Small intestine (tissue), 7 donors: Measurements from ENCODE around the gene PRRC1. TPM values are rescaled to one million over a fixed set of nuclear protein-coding genes. Genes with fewer than 3 reads are reported as not detected.

Experiments
- DNase-seq, 2 donors: peaks; one replicate each; pipeline versions ENCODE4 v3.0.0 to v3.0.0-alpha.2; 2013
- FAIRE-seq: peaks from 2 replicates; lab custom pipeline; 2012; peaks lifted over from hg19 to GRCh38; lab: Jason Lieb, UNC
- H3K27ac ChIP-seq, 3 donors: one replicate each; pipeline ENCODE4 v1.5.1; 2013; ENCODE audit warnings: low read length in 2 of 3, mild to moderate bottlenecking in 2 of 3, control low read depth in 1 of 3, inconsistent platforms in 1 of 3, low read depth in 1 of 3, moderate library complexity in 1 of 3
- H3K27me3 ChIP-seq, 3 donors: one replicate each; pipeline ENCODE4 v1.6.1; 2013; ENCODE audit warnings: low read length in 3 of 3, inconsistent platforms in 1 of 3; ENCODE audit not compliant: control insufficient read depth in 3 of 3, insufficient read depth in 3 of 3
- H3K36me3 ChIP-seq, 3 donors: one replicate each; pipeline ENCODE4 v1.6.1; 2013; ENCODE audit warnings: low read length in 3 of 3, inconsistent platforms in 1 of 3, low read depth in 1 of 3, mild to moderate bottlenecking in 1 of 3, moderate library complexity in 1 of 3; ENCODE audit not compliant: control insufficient read depth in 3 of 3, insufficient read depth in 2 of 3
- H3K4me1 ChIP-seq, 3 donors: one replicate each; pipeline ENCODE4 v1.6.1; 2013; ENCODE audit warnings: low read length in 2 of 3, inconsistent platforms in 1 of 3, low read depth in 1 of 3, mild to moderate bottlenecking in 1 of 3, moderate library complexity in 1 of 3; ENCODE audit not compliant: control insufficient read depth in 3 of 3, insufficient read depth in 2 of 3
- H3K4me3 ChIP-seq, 3 donors: one replicate each; pipeline ENCODE4 v1.5.1; 2013; ENCODE audit warnings: low read length in 3 of 3, control low read depth in 1 of 3, inconsistent platforms in 1 of 3, low read depth in 1 of 3, mild to moderate bottlenecking in 1 of 3, moderate library complexity in 1 of 3
- H3K9me3 ChIP-seq, 2 donors: one replicate each; pipeline ENCODE4 v1.6.1; 2013; ENCODE audit warnings: low read depth in 1 of 2, low read length in 1 of 2; ENCODE audit not compliant: control insufficient read depth in 2 of 2, insufficient read depth in 1 of 2
- WGBS, 3 donors: extraction: QIAGEN DNeasy Blood & Tissue Kit; methylation state at CpG; one replicate each; pipeline ENCODE4 v1.1.7; 2013; 5-methylcytosine and 5-hydroxymethylcytosine counted together
- polyA plus RNA-seq, 4 donors: library from polyadenylated mRNA; stranded (reverse) in 3 of 4; unstranded in 1 of 4; fragments of 200-250 nt in 3 of 4; fragments of 120-200 nt in 1 of 4; gene quantifications; one replicate each; pipeline versions ENCODE4 v1.2.1 to v1.2.3, GENCODE V29; 2013
- donor health status: healthy with polysubstance abuse.
- donor health status: control.
- donor health status: control.
- donor health status: Bipolar disorder and iron deficiency.
- donor health status: healthy.

Gene PRRC1
- polyA plus RNA-seq, 4 donors = 24.6 to 76.0 (median 41.1) TPM

DNA sequence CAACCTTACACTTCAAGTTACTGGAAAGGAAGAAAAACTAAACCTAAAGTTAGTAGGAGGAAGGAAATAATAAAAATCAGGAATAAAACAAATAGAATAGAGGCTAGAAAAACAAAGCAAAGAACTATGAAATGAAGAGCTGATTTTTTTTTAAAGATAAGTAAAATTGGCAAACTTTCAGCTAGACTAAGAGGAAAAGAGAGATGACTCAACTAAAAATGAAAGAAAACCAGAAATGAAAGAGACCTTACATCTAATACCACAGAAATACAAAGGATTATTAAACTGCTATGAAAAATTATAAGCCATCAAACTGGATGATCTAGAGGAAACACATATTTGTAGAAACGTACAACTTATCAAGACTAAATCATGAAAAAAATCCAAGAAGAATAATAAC is 60.0 kb downstream of the PRRC1 start:
- 31 to 56% (median 46%) methylated on average over 1 of the region's 1 CpG for WGBS, 3 donors
- FAIRE-seq (no peak), DNase-seq (no peak)
- no peak overlapping the region for H3K27ac ChIP-seq
- peaks cover 0 to 14% of the 10 kb centered on the region in 2 donors for H3K9me3 ChIP-seq
- no peaks in the 10 kb centered on the region for H3K27me3 ChIP-seq
- H3K36me3 ChIP-seq = no peaks in the 10 kb centered on the region
- no peaks in the 10 kb centered on the region for H3K4me1 ChIP-seq
- no peak overlapping the region for H3K4me3 ChIP-seq

- no peak for DNase-seq
- Histone ChIP-seq H3K4me3 (no peak overlapping the region), H3K36me3 (no peaks in the 10 kb centered on the region), H3K27ac (no peak overlapping the region), H3K9me3 (no peaks in the 10 kb centered on the region), H3K27me3 (no peaks in the 10 kb centered on the region), H3K4me1 (no peaks in the 10 kb centered on the region)
- FAIRE-seq = no peak
- WGBS, 3 donors = 81 to 86% (median 84%) methylated on average over 2 of the region's 2 CpGs
These were observed 63.3 kb downstream of the PRRC1 start for GRCh38 chr5:127580731-127581130.

DNA sequence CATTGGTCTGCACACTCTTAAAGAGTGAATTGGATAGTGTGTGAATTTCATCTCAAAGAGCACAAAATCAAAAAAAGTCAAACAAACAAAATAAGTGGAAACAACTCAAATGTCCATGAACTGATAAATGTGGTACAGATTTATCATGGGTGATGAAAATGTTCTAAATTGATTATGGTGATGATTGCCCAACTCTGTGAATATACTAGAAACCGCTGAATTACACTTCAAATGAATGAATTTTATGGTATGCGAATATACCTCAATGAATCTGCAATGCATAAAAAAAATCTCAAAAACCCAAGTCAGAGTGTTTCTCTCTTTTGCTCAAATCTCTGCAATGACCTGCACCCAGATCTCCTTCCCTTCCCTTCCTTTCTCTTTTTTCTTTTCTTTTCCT is 64.0 kb downstream of the PRRC1 start:
- FAIRE-seq = no peak
- H3K9me3 ChIP-seq = no peaks in the 10 kb centered on the region
- 94 to 98% (median 96%) methylated on average over 2 of the region's 2 CpGs for WGBS, 3 donors
- no peak overlapping the region for H3K4me3 ChIP-seq
- H3K27ac ChIP-seq = no peak overlapping the region
- no peaks in the 10 kb centered on the region for H3K36me3 ChIP-seq
- DNase-seq = no peak
- H3K4me1 ChIP-seq = no peaks in the 10 kb centered on the region
- H3K27me3 ChIP-seq = no peaks in the 10 kb centered on the region

GRCh38 chr5:127582773-127583370 is 65.4 kb downstream of the PRRC1 start:
- 69 to 90% (median 72%) methylated on average over 3 of the region's 3 CpGs for WGBS, 3 donors
- no peak overlapping the region for H3K27ac ChIP-seq
- no peaks in the 10 kb centered on the region for H3K9me3 ChIP-seq
- H3K27me3 ChIP-seq = no peaks in the 10 kb centered on the region
- H3K4me1 ChIP-seq = no peaks in the 10 kb centered on the region
- H3K4me3 ChIP-seq = no peak overlapping the region
- no peaks in the 10 kb centered on the region for H3K36me3 ChIP-seq
- DNase-seq (no peak), FAIRE-seq (no peak)

GRCh38 chr5:127583866-127584265 is 66.4 kb downstream of the PRRC1 start:
- FAIRE-seq (no peak), DNase-seq (no peak)
- Histone ChIP-seq H3K4me1 (no peaks in the 10 kb centered on the region), H3K9me3 (no peaks in the 10 kb centered on the region), H3K27me3 (no peaks in the 10 kb centered on the region), H3K36me3 (no peaks in the 10 kb centered on the region), H3K27ac (no peak overlapping the region), H3K4me3 (no peak overlapping the region)
- WGBS, 3 donors = 89 to 94% (median 89%) methylated on average over 1 of the region's 1 CpG

GRCh38 chr5:127585661-127586060 is 68.2 kb downstream of the PRRC1 start:
- Histone ChIP-seq H3K4me1 (no peaks in the 10 kb centered on the region), H3K36me3 (no peaks in the 10 kb centered on the region), H3K9me3 (no peaks in the 10 kb centered on the region), H3K4me3 (no peak overlapping the region), H3K27ac (no peak overlapping the region), H3K27me3 (no peaks in the 10 kb centered on the region)
- no peak for DNase-seq
- 50 to 69% (median 52%) methylated on average over 3 of the region's 3 CpGs for WGBS, 3 donors
- FAIRE-seq = no peak

- no peaks in the 10 kb centered on the region for H3K27me3 ChIP-seq
- H3K36me3 ChIP-seq = no peaks in the 10 kb centered on the region
- H3K4me3 ChIP-seq = no peak overlapping the region
- FAIRE-seq (no peak), DNase-seq (peak; percentile 8 to 45)
- H3K27ac ChIP-seq = no peak overlapping the region
- no peaks in the 10 kb centered on the region for H3K9me3 ChIP-seq
- WGBS, 3 donors = 44 to 56% (median 55%) methylated on average over 5 of the region's 5 CpGs
- no peaks in the 10 kb centered on the region for H3K4me1 ChIP-seq
These were observed 68.8 kb downstream of the PRRC1 start for GRCh38 chr5:127586066-127586770.

GRCh38 chr5:127586811-127587210 is 69.4 kb downstream of the PRRC1 start:
- Histone ChIP-seq H3K27ac (no peak overlapping the region), H3K36me3 (no peaks in the 10 kb centered on the region), H3K9me3 (no peaks in the 10 kb centered on the region), H3K4me1 (no peaks in the 10 kb centered on the region), H3K4me3 (no peak overlapping the region), H3K27me3 (no peaks in the 10 kb centered on the region)
- FAIRE-seq (no peak), DNase-seq (no peak)
